Activated CD4-positive, alpha-beta T cell treated with anti-CD3 and anti-CD28 coated beads, Interleukin-2, amount 10 ng/mL, durations not matched to agents 7 days and 5 days (primary cell): Measurements from ENCODE around the gene SGCD. TPM values are rescaled to one million over a fixed set of nuclear protein-coding genes. Genes with fewer than 3 reads are reported as not detected.
"Not testable (repeated sequence)": the region's sequence is repeated elsewhere in the genome, so short reads cannot be mapped to it uniquely, and the experiment has no call there.

Experiments used
- CTCF ChIA-PET: fragments of 350-600 bp; sonication (Branson Sonifier 250); formaldehyde crosslinking; loops from one replicate; lab custom pipeline; 2021; ENCODE audit warnings: antibody characterized with exemption; lab: Charles Lee
- POLR2A ChIA-PET: fragments of 350-600 bp; sonication (Branson Sonifier 250); formaldehyde crosslinking; loops from one replicate; lab custom pipeline; 2021; ENCODE audit warnings: antibody characterized with exemption; lab: Charles Lee
- DNase-seq: peaks from one replicate; pipeline ENCODE4 v3.0.0-alpha.2; 2020
- H3K27ac Mint-ChIP-seq: one replicate; pipeline ENCODE4 v1.8.0; 2021; ENCODE audit warnings: mild to moderate bottlenecking, moderate library complexity, mixed read lengths
- H3K27me3 Mint-ChIP-seq: one replicate; pipeline ENCODE4 v1.8.0; 2021; ENCODE audit warnings: mixed read lengths
- H3K36me3 Mint-ChIP-seq: one replicate; pipeline ENCODE4 v1.8.0; 2021; ENCODE audit warnings: low read depth, mixed read lengths
- H3K4me1 Mint-ChIP-seq: one replicate; pipeline ENCODE4 v1.8.0; 2021; ENCODE audit warnings: mixed read lengths
- H3K4me3 Mint-ChIP-seq: one replicate; pipeline ENCODE4 v1.8.0; 2021; ENCODE audit warnings: mild to moderate bottlenecking, moderate library complexity, mixed read lengths
- H3K9me3 Mint-ChIP-seq: one replicate; pipeline ENCODE4 v1.8.0; 2021; ENCODE audit warnings: mixed read lengths
- total RNA-seq, 2 experiments: library from RNA; stranded (reverse); gene quantifications; one replicate each; pipeline ENCODE4 v1.2.3, GENCODE V29; 2021

SGCD gene
- total RNA-seq, 2 experiments from 2014 or later = not detected

GRCh38 chr5:156589946-156590216 is 262.9 kb downstream of the SGCD start:
- peaks cover 33% of the 10 kb centered on the region for H3K27me3 Mint-ChIP-seq
- no peak overlapping the region for H3K4me3 Mint-ChIP-seq
- H3K4me1 Mint-ChIP-seq = no peaks in the 10 kb centered on the region
- no peaks in the 10 kb centered on the region for H3K9me3 Mint-ChIP-seq
- ChIA-PET POLR2A (no interaction called here), CTCF (no interaction called here)
- DNase-seq = no peak
- no peaks in the 10 kb centered on the region for H3K36me3 Mint-ChIP-seq
- no peak overlapping the region for H3K27ac Mint-ChIP-seq

- peaks cover 36% of the 10 kb centered on the region for H3K27me3 Mint-ChIP-seq
- no peaks in the 10 kb centered on the region for H3K36me3 Mint-ChIP-seq
- POLR2A ChIA-PET = no interaction called here
- CTCF ChIA-PET = no interaction called here
- no peaks in the 10 kb centered on the region for H3K9me3 Mint-ChIP-seq
- DNase-seq = no peak
- H3K27ac Mint-ChIP-seq = no peak overlapping the region
- H3K4me3 Mint-ChIP-seq = no peak overlapping the region
- H3K4me1 Mint-ChIP-seq = no peaks in the 10 kb centered on the region
Observed at GRCh38 chr5:156590978-156591377, 264.0 kb downstream of the SGCD start.

GRCh38 chr5:156591631-156592030 is 264.7 kb downstream of the SGCD start:
- H3K27ac Mint-ChIP-seq = no peak overlapping the region
- POLR2A ChIA-PET = no interaction called here
- H3K9me3 Mint-ChIP-seq = no peaks in the 10 kb centered on the region
- H3K36me3 Mint-ChIP-seq = no peaks in the 10 kb centered on the region
- H3K4me3 Mint-ChIP-seq = no peak overlapping the region
- peaks cover 32% of the 10 kb centered on the region for H3K27me3 Mint-ChIP-seq
- CTCF ChIA-PET = no interaction called here
- DNase-seq = no peak
- no peaks in the 10 kb centered on the region for H3K4me1 Mint-ChIP-seq

GRCh38 chr5:156593546-156593945 is 266.6 kb downstream of the SGCD start:
- ChIA-PET CTCF (no interaction called here), POLR2A (interaction anchor here (0.7 kb wide), 1 partner anchor 310 kb away, joined by 3 read pairs; no protein-coding TSS in a partner anchor)
- Mint-ChIP-seq H3K9me3 (no peaks in the 10 kb centered on the region), H3K4me3 (no peak overlapping the region), H3K27ac (no peak overlapping the region), H3K36me3 (no peaks in the 10 kb centered on the region), H3K4me1 (no peaks in the 10 kb centered on the region), H3K27me3 (peaks cover 18% of the 10 kb centered on the region)
- no peak for DNase-seq

- no peak overlapping the region for H3K27ac Mint-ChIP-seq
- no peak for DNase-seq
- ChIA-PET CTCF (interaction anchor here (1.0 kb wide), 1 partner anchor 16 kb away, joined by 3 read pairs; no protein-coding TSS in a partner anchor), POLR2A (interaction anchor here (0.7 kb wide), 1 partner anchor 309 kb away, joined by 3 read pairs; no protein-coding TSS in a partner anchor)
- no peak overlapping the region for H3K4me3 Mint-ChIP-seq
- H3K36me3 Mint-ChIP-seq = no peaks in the 10 kb centered on the region
- no peaks in the 10 kb centered on the region for H3K4me1 Mint-ChIP-seq
- H3K27me3 Mint-ChIP-seq = peaks cover 17% of the 10 kb centered on the region
- H3K9me3 Mint-ChIP-seq = no peaks in the 10 kb centered on the region
Observed at GRCh38 chr5:156594406-156594805, 267.4 kb downstream of the SGCD start.

GRCh38 chr5:156595132-156595787 is 268.3 kb downstream of the SGCD start:
- Mint-ChIP-seq H3K4me1 (no peaks in the 10 kb centered on the region), H3K27me3 (peaks cover 19% of the 10 kb centered on the region), H3K27ac (no peak overlapping the region), H3K36me3 (no peaks in the 10 kb centered on the region), H3K4me3 (no peak overlapping the region), H3K9me3 (no peaks in the 10 kb centered on the region)
- no peak for DNase-seq
- CTCF ChIA-PET = interaction anchor here (1.0 kb wide), 1 partner anchor 17 kb away, joined by 3 read pairs; no protein-coding TSS in a partner anchor
- POLR2A ChIA-PET = interaction anchor here (0.6 kb wide), 1 partner anchor 273 kb away, joined by 3 read pairs; no protein-coding TSS in a partner anchor

GRCh38 chr5:156597276-156597675 is 270.3 kb downstream of the SGCD start:
- no peak overlapping the region for H3K4me3 Mint-ChIP-seq
- H3K4me1 Mint-ChIP-seq = no peaks in the 10 kb centered on the region
- H3K27ac Mint-ChIP-seq = no peak overlapping the region
- H3K27me3 Mint-ChIP-seq = peaks cover 8% of the 10 kb centered on the region
- peaks cover 4% of the 10 kb centered on the region for H3K9me3 Mint-ChIP-seq
- no peak for DNase-seq
- ChIA-PET POLR2A (no interaction called here), CTCF (no interaction called here)
- H3K36me3 Mint-ChIP-seq = no peaks in the 10 kb centered on the region

- no peak overlapping the region for H3K4me3 Mint-ChIP-seq
- peaks cover 9% of the 10 kb centered on the region for H3K9me3 Mint-ChIP-seq
- no peaks in the 10 kb centered on the region for H3K36me3 Mint-ChIP-seq
- no peak overlapping the region for H3K27ac Mint-ChIP-seq
- no peaks in the 10 kb centered on the region for H3K4me1 Mint-ChIP-seq
- peaks cover 8% of the 10 kb centered on the region for H3K27me3 Mint-ChIP-seq
- ChIA-PET POLR2A (no interaction called here), CTCF (interaction anchor here (0.6 kb wide), 1 partner anchor 54 kb away, joined by 3 read pairs; no protein-coding TSS in a partner anchor)
- no peak for DNase-seq
Observed at GRCh38 chr5:156598964-156599363, 272.0 kb downstream of the SGCD start.

GRCh38 chr5:156610582-156610981 is 283.6 kb downstream of the SGCD start:
- H3K27ac Mint-ChIP-seq, DNase-seq, CTCF ChIA-PET: not testable (repeated sequence)

GRCh38 chr5:156615901-156616300 is 288.9 kb downstream of the SGCD start:
- Mint-ChIP-seq H3K27ac (no peak overlapping the region), H3K9me3 (peaks cover 8% of the 10 kb centered on the region), H3K4me3 (no peak overlapping the region), H3K27me3 (no peaks in the 10 kb centered on the region), H3K4me1 (no peaks in the 10 kb centered on the region), H3K36me3 (no peaks in the 10 kb centered on the region)
- DNase-seq = no peak
- ChIA-PET POLR2A (no interaction called here), CTCF (interaction anchor here (0.6 kb wide), 1 partner anchor 383 kb away, joined by 3 read pairs; no protein-coding TSS in a partner anchor)

More at GRCh38 chr5:156610582-156610981, 283.6 kb downstream of the SGCD start:
- H3K27me3 Mint-ChIP-seq, H3K4me3 Mint-ChIP-seq, POLR2A ChIA-PET, H3K4me1 Mint-ChIP-seq, H3K36me3 Mint-ChIP-seq: not testable (repeated sequence)
- peaks cover 12% of the 10 kb centered on the region for H3K9me3 Mint-ChIP-seq

GRCh38 chr5:156617426-156617825 is 290.5 kb downstream of the SGCD start:
- H3K27ac Mint-ChIP-seq = no peak overlapping the region
- no peak for DNase-seq
- ChIA-PET POLR2A (no interaction called here), CTCF (no interaction called here)
- H3K4me1 Mint-ChIP-seq = no peaks in the 10 kb centered on the region
- H3K9me3 Mint-ChIP-seq = no peaks in the 10 kb centered on the region
- H3K27me3 Mint-ChIP-seq = no peaks in the 10 kb centered on the region
- H3K36me3 Mint-ChIP-seq = no peaks in the 10 kb centered on the region
- no peak overlapping the region for H3K4me3 Mint-ChIP-seq

- POLR2A ChIA-PET = no interaction called here
- Mint-ChIP-seq H3K4me1 (no peaks in the 10 kb centered on the region), H3K9me3 (no peaks in the 10 kb centered on the region), H3K36me3 (no peaks in the 10 kb centered on the region), H3K4me3 (no peak overlapping the region), H3K27ac (no peak overlapping the region), H3K27me3 (no peaks in the 10 kb centered on the region)
- CTCF ChIA-PET = interaction anchor here (0.6 kb wide), 1 partner anchor 1512 kb away, joined by 3 read pairs; no protein-coding TSS in a partner anchor
- DNase-seq = no peak
Observed at GRCh38 chr5:156618601-156619000, 291.6 kb downstream of the SGCD start.

GRCh38 chr5:156621719-156622118 is 294.8 kb downstream of the SGCD start:
- Mint-ChIP-seq H3K27ac (no peak overlapping the region), H3K9me3 (no peaks in the 10 kb centered on the region), H3K4me3 (no peak overlapping the region), H3K4me1 (no peaks in the 10 kb centered on the region), H3K36me3 (no peaks in the 10 kb centered on the region), H3K27me3 (no peaks in the 10 kb centered on the region)
- POLR2A ChIA-PET = no interaction called here
- CTCF ChIA-PET = no interaction called here
- DNase-seq = no peak
